HG03196 (cell line): ENCODE data around the gene NEK9.
"Not testable (repeated sequence)": the region's sequence is repeated elsewhere in the genome, so short reads cannot be mapped to it uniquely, and the experiment has no call there.

Experiments
- ATAC-seq: cut with Tn5 transposase; IDR thresholded peaks from one replicate; pipeline ENCODE4 v1.9.1; 2021; ENCODE audit not compliant: unreplicated experiment

Gene NEK9

GRCh38 chr14:75126679-75127473 lies at the start of gene NEK9:
Gene NEK9, minus strand, starts transcription at chr14:75127048. Its CDS starts 127 bp downstream, at chr14:75126921.
- peak; percentile 77 for ATAC-seq

DNA sequence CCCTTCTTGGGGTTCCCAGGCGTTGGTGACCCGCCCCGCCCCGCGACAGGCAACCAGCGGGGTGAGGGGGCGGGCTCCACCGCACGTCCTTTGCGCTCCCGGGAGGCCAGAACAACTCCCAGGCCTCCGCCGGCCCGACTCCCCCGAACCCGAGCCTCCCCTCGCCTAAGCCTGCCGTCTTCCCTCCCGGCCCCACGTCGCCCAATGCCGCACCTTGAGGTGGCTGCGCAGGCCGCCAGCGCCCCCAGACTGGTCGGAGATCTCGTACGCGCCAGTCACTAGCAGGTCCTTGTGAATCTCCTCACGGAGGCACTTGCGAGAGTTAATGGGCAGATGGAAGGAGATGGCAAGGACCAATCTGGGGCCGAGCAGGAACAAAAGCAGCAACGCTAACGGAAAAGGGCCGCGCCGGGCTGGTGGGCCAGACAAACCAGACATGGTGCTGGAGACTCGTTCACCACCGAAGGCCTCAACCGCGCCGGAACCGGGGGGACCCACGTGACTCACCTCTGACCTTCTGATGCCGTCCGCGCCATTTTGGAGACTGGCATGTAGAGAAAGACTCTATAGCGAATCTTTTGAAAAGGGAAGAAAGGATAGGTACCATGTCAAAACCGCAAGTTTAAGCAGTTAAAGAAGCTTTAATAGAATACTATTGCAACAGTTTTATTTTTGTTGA lies 49.4 kb upstream of the NEK9 start, which contains the start of gene TMED10:
TSS of gene TMED10 (minus strand) at position 471 of the 679 bp plus-strand sequence. CDS start at position 438, 33 bp downstream.
- peak; percentile 72 for ATAC-seq

GRCh38 chr14:75175677-75176141 lies 48.9 kb upstream of the NEK9 start:
- ATAC-seq, result no peak

DNA sequence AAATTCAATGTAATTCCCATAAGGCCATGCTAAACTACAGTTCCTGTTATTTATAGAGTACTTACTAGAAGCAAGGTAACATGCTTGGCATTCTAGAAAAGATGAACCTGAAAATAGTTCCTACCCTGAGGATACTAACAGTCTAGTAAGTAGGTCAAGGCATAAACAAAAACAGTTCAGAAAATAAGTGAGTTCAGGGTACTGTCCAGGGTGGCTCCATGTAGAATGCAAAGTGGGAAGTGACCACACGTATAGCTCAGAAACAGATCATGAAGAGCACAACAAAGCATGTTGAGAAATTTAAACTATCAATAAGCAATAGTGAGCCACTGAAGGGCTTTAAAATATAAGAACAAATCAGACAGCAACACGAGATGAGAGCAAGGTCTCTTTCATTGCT lies 47.2 kb upstream of the NEK9 start:
- no peak for ATAC-seq

DNA sequence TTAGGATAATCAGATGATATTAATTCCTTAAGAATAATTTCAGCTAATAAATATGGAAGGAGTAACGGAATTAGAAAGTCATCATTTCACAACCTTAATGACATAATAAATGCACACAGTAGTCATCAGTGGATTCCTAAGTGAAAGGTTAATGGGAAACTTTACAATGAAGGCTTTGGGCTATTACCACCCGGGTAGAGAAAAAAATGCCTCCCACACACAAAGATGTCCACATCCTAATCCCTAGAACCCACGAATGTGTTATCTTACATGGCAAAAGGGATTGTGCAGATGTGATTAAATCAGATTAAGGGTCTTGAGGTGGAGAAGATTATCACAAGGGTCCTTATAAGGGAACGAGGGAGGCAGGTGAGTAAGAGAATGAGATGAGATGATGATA lies 43.9 kb upstream of the NEK9 start:
- ATAC-seq, result no peak

- ATAC-seq, result no peak
Measured at GRCh38 chr14:75168586-75169335, 41.9 kb upstream of the NEK9 start.

DNA sequence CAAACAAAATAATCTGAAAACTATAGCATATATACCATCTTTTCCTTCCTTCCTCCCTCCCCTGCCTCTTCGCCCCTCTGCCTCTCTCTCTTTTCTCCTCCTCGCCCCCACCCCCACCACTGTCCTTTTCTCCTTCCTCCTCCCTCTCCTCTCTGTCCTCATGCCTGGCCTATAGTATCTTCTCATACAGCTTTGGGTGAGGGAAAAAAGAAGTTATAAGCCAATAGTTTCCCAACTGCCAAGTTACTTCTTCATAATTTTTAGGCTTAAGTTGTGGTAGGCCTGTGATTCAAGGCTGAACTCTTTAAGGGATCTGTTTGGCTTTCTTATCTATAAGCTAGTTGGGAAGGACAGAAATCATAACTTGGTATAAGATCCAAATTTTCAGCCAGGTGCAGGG lies 40.5 kb upstream of the NEK9 start:
- ATAC-seq, result no peak

DNA sequence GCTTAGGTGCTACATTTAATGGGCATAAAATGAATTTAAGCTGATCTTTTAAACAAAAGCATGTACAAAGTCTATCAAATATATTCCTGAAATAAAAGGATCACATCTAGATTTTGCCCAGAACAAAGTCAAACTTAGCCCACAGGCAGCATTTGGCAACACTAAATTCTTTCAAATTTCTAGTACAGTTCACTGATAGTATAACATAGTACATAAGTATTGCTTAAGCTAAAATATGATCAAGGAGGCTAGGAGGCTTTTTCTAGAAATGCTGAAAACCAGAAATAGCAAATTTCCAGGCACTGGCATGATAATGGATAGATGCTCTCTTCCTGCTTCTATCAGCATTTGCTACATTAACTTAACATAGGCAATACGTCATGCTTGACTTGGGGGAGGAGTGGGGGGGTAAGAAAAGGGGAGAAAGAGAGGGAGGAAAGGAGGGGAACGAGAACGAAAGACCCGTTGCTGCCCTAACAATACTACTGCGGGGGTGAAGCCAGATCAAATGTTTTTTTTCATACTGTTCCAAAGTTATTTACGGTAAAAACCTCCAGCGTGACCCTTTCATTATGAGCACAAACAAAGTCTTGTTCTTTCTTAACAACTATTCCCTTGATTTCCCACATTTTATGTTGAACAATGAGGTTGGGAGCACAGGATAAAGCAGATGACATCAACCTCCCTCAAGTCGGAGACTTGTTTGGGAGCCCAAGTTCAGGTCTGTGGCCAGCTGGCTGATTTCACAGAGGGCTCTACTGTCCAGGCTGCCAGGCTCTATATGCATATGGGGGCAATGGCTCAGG lies 38.9 kb upstream of the NEK9 start:
- no peak for ATAC-seq

DNA sequence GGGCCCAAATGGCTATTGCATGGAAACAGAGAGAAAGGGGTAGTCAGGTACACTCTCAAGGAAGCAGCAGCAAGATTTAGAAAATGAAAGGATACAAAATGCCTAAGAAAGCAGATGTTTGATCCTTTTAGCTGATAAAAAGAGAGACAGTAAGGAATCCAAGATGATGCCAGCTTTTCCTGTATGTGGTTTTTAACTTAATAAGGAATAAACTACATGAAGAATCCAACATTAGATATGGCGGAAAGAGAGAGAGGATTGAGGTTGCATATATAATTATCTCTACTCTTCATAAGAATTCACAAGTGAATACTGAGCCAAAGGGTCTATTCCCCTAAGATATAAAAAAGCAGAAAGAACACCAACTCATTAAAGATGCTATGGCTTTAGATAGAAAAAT lies 38.0 kb upstream of the NEK9 start:
- ATAC-seq, result no peak

GRCh38 chr14:75163677-75164076 lies 36.8 kb upstream of the NEK9 start:
- no peak for ATAC-seq

GRCh38 chr14:75162631-75163030 lies 35.8 kb upstream of the NEK9 start:
- no peak for ATAC-seq

DNA sequence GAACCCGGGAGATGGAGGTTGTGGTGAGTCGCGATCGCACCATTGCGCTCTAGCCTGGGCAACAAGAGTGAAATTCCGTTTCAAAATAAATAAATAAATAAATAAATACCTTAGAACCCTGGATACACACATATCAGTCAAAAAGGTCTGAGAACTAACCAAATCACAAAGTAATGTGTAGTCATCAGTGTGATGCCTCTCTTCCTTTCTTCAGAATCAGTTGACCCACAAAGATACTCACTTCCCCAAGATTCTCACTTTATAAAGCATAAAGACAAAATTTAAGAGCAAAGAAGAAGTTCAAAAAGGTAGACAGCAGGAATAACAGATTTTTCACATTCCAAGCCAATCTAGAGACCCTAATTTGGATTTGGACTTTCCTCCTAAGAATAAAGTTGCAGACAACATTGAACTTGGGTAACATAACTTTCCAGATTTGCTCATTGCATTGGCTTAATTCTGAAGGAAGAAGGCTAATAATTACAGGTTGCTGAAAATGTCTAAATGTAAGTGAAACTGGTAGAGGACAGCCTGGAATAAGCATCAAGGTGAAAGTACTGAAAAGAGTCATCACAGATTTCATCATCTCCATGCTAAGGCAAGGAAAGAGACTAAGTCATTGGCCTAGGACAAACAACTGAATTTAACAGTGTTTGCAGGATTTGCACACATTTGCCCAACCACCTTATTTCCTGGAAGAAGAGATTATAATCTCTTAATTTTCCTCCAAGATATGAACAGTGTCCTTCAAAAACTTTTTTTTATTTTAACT lies 32.2 kb upstream of the NEK9 start:
- no peak for ATAC-seq

- ATAC-seq, result no peak
Measured at GRCh38 chr14:75156901-75157300, 30.1 kb upstream of the NEK9 start.

GRCh38 chr14:75156111-75156510 lies 29.3 kb upstream of the NEK9 start:
- ATAC-seq, result no peak

DNA sequence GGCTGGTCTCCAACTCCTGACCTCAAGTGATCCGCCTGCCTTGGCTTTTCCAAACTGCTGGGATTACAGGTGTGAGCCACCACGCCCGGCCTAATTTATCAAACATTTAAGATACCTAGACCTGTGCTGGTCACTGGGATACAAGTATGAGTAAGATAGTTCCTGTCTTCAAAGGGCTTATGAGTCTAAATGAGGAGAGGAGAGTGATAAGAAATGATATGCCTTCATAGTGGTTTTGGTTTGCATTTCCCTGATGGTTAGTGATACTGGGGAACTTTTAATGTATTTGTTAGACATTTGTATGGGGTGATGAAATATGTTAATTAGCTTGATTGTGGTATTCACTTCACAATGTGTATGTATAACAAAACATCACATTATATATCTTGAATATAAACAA lies 28.3 kb upstream of the NEK9 start:
- ATAC-seq, result no peak

DNA sequence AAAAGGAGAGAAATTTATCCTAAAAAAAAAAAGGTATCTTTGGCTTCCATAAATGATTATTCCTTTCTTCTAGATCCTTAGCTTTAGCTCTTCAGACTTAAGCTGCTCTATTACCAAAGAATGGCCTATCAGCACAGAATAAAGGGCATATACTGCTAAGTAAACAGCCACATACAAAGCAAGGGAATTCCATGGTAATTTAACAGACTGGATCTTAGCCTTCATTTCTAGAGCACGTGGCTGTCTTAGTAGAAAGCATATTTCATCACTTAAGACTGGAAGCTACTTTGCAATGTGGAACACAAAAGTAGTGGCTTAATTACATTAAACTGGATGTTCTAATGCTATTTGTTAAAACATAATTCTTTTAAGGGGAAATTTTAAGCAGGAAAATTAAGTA lies 26.4 kb upstream of the NEK9 start:
- no peak for ATAC-seq

DNA sequence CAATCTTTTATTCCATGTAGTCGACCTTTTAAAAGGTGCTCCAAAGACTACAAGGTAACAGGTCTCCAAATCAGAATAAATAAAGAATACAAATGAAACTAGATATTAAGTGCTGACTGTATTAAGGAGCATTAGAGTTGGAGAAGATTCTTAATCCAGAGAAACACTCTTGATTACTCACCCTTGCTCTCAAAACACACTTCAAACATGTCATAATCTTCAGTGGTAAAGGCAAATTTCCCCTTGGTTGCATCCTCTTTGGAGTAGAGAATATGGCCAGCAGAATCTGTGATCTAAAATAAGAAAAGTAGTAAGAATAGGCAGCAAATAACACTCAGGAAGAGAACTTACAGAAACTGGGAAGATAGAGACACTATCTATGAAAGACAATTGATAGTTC lies 25.0 kb upstream of the NEK9 start:
- ATAC-seq, result no peak

DNA sequence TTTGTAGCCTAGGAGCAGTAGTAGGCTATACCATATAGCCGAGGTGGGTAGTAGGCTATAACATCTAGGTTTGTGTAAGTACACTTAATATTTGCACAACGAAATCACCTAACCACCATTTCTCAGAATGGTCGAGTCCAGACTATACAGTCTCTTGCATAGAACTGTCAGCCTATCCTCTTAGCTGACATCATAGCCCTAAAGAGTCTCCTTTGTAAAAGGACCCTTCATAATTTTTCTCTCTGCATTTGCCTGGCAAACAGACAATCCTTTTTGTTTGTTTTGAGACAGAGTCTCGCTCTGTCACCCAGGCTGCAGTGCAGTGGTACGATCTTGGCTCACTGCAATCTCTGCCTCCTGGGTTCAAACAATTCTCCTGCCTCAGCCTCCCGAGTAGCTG lies 23.8 kb upstream of the NEK9 start:
- not testable (repeated sequence) for ATAC-seq

GRCh38 chr14:75150150-75150549 lies 23.3 kb upstream of the NEK9 start:
- no peak for ATAC-seq
